DOHH2 (cell line): ENCODE results near the gene SP4.

ENCODE experiments used
- H3F3A ChIP-seq: fragments of 200-600 bp; sonication (generic), shearing (Covaris generic); 2 replicates; pipeline ENCODE4 v1.6.0; 2016; ENCODE audit warnings: antibody characterized with exemption, mild to moderate bottlenecking; ENCODE audit not compliant: control insufficient read depth, insufficient read depth
- H3K27ac ChIP-seq: fragments of 200-600 bp; sonication (generic); 2 replicates; pipeline ENCODE4 v1.5.1; 2014; ENCODE audit warnings: low read depth, mild to moderate bottlenecking, low read length, moderate library complexity
- H3K27me3 ChIP-seq: fragments of 200-600 bp; sonication (generic); 2 replicates; pipeline ENCODE4 v1.6.1; 2014; ENCODE audit warnings: mild to moderate bottlenecking, low read length, mixed read lengths; ENCODE audit not compliant: control insufficient read depth
- H3K36me3 ChIP-seq: fragments of 200-600 bp; sonication (generic); 2 replicates; pipeline ENCODE4 v1.6.1; 2014; ENCODE audit warnings: mild to moderate bottlenecking, low read length, moderate library complexity, mixed read lengths; ENCODE audit not compliant: control insufficient read depth
- H3K4me1 ChIP-seq: fragments of 200-600 bp; sonication (generic); 2 replicates; pipeline ENCODE4 v1.6.1; 2014; ENCODE audit warnings: mild to moderate bottlenecking, low read length, mixed read lengths; ENCODE audit not compliant: control insufficient read depth
- H3K4me2 ChIP-seq: fragments of 200-600 bp; sonication (generic); 2 replicates; pipeline ENCODE4 v1.6.0; 2014; ENCODE audit warnings: mild to moderate bottlenecking, low read length, moderate library complexity
- H3K4me3 ChIP-seq: fragments of 200-600 bp; sonication (generic); 2 replicates; pipeline ENCODE4 v1.5.1; 2014; ENCODE audit warnings: mild to moderate bottlenecking, low read length, mixed read lengths
- H3K79me2 ChIP-seq: fragments of 200-600 bp; sonication (generic); 2 replicates; pipeline ENCODE4 v1.6.1; 2014; ENCODE audit warnings: mild to moderate bottlenecking, low read length, mixed read lengths; ENCODE audit not compliant: control insufficient read depth
- H3K9me2 ChIP-seq: fragments of 200-600 bp; sonication (generic); replicated peaks from 2 replicates; pipeline ENCODE4 v1.6.1; 2014; ENCODE audit warnings: mild to moderate bottlenecking, low read length, mixed read lengths; ENCODE audit not compliant: control insufficient read depth
- H3K9me3 ChIP-seq: fragments of 200-600 bp; sonication (generic); 2 replicates; pipeline ENCODE4 v1.6.1; 2014; ENCODE audit warnings: antibody characterized with exemption, low read length, mixed read lengths; ENCODE audit not compliant: control insufficient read depth, insufficient read depth
- H4K20me1 ChIP-seq: fragments of 200-600 bp; sonication (generic); 2 replicates; pipeline ENCODE4 v1.6.0; 2014; ENCODE audit warnings: low read depth, mild to moderate bottlenecking, antibody characterized with exemption, low read length, moderate library complexity; ENCODE audit not compliant: control insufficient read depth, insufficient read depth
- EZH2phosphoT487 ChIP-seq: fragments of 200-600 bp; sonication (generic); IDR thresholded peaks from 2 replicates; pipeline ENCODE4 v1.6.1; 2017; ENCODE audit warnings: borderline replicate concordance, mild to moderate bottlenecking, antibody characterized with exemption, low read length, moderate library complexity, mixed read lengths
- TF ChIP-seq, protein P1 (sequence below): fragments of 200-600 bp; sonication (generic); IDR thresholded peaks from one replicate; pipeline ENCODE4 v1.5.1; 2014; ENCODE audit warnings: antibody characterized with exemption, mild to moderate bottlenecking, low read depth, low read length; ENCODE audit not compliant: poor library complexity, severe bottlenecking

Gene SP4

DNA sequence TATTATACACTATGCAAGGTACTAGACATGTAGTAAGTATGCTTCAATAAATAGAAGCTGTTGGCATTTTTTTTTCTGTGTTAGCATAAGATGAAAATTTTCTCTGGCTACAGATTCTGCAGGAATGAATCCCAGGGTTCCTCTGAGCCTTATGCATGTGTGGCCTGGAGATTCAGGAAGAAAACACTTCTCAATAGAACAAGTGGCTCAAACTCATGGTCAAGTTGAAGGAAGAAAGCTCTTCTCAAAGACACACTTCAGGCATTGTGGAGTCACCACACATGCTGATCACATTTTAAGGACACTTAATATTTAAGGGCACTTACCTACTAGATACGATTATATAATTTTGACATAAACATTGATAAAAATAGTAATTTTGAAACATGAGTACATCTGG is 134.5 kb downstream of the SP4 start:
- no peak overlapping the region for H3K4me2 ChIP-seq
- H4K20me1 ChIP-seq = no peaks in the 10 kb centered on the region
- H3F3A ChIP-seq = no peaks in the 10 kb centered on the region
- no peaks in the 10 kb centered on the region for H3K27me3 ChIP-seq
- no peaks in the 10 kb centered on the region for H3K4me1 ChIP-seq
- no peaks in the 10 kb centered on the region for H3K79me2 ChIP-seq
- no peaks in the 10 kb centered on the region for H3K9me2 ChIP-seq
- no peaks in the 10 kb centered on the region for H3K36me3 ChIP-seq
- H3K9me3 ChIP-seq = no peaks in the 10 kb centered on the region
- H3K4me3 ChIP-seq = no peak overlapping the region
- H3K27ac ChIP-seq = no peak overlapping the region
- TF ChIP-seq, protein P1, sequence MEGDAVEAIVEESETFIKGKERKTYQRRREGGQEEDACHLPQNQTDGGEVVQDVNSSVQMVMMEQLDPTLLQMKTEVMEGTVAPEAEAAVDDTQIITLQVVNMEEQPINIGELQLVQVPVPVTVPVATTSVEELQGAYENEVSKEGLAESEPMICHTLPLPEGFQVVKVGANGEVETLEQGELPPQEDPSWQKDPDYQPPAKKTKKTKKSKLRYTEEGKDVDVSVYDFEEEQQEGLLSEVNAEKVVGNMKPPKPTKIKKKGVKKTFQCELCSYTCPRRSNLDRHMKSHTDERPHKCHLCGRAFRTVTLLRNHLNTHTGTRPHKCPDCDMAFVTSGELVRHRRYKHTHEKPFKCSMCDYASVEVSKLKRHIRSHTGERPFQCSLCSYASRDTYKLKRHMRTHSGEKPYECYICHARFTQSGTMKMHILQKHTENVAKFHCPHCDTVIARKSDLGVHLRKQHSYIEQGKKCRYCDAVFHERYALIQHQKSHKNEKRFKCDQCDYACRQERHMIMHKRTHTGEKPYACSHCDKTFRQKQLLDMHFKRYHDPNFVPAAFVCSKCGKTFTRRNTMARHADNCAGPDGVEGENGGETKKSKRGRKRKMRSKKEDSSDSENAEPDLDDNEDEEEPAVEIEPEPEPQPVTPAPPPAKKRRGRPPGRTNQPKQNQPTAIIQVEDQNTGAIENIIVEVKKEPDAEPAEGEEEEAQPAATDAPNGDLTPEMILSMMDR = no peak
- no peak for TF ChIP-seq EZH2phosphoT487
